ENCODE data around the gene KCNN2. TPM values are rescaled to one million over a fixed set of nuclear protein-coding genes. Genes with fewer than 3 reads are reported as not detected.

Gene KCNN2
- total RNA-seq, 1 donor, result not detected

- Histone ChIP-seq H4K20me1 (ENCODE audit: insufficient read depth, low read length) (no peaks in the 10 kb centered on the region), H3K4me3 (ENCODE audit: insufficient read depth, low read length) (no peak overlapping the region), H3K9me3 (ENCODE audit: low read depth, low read length) (no peaks in the 10 kb centered on the region), H2AFZ (ENCODE audit: low read length) (no peak overlapping the region), H3K27ac (ENCODE audit: low read depth, low read length) (no peak overlapping the region), H3K27me3 (ENCODE audit: insufficient read depth, low read length) (peaks cover 24% of the 10 kb centered on the region), H3K79me2 (ENCODE audit: insufficient read depth, low read length) (no peaks in the 10 kb centered on the region), H3K36me3 (ENCODE audit: insufficient read depth, low read length) (no peaks in the 10 kb centered on the region), H3K4me1 (ENCODE audit: insufficient read depth, low read length) (no peaks in the 10 kb centered on the region), H3K4me2 (ENCODE audit: insufficient read depth, low read length) (no peak overlapping the region)
- DNase-seq (ENCODE audit: insufficient read length, low spot score, missing footprints), result peak; percentile 72
- TF ChIP-seq CTCF (IDR thresholded peaks at IDR 0.05; ENCODE audit: extremely low read depth, low read depth, low read length), result no peak
These were observed 2.0 kb downstream of the KCNN2 start for GRCh38 chr5:114363837-114364236.

- Histone ChIP-seq H3K4me2 (ENCODE audit: insufficient read depth, low read length) (no peak overlapping the region), H3K4me1 (ENCODE audit: insufficient read depth, low read length) (no peaks in the 10 kb centered on the region), H3K27ac (ENCODE audit: low read depth, low read length) (no peak overlapping the region), H3K4me3 (ENCODE audit: insufficient read depth, low read length) (no peak overlapping the region), H2AFZ (ENCODE audit: low read length) (no peak overlapping the region), H3K9me3 (ENCODE audit: low read depth, low read length) (no peaks in the 10 kb centered on the region), H3K27me3 (ENCODE audit: insufficient read depth, low read length) (peaks cover 10% of the 10 kb centered on the region), H4K20me1 (ENCODE audit: insufficient read depth, low read length) (no peaks in the 10 kb centered on the region), H3K36me3 (ENCODE audit: insufficient read depth, low read length) (no peaks in the 10 kb centered on the region), H3K79me2 (ENCODE audit: insufficient read depth, low read length) (no peaks in the 10 kb centered on the region)
- no peak for DNase-seq (ENCODE audit: insufficient read length, low spot score, missing footprints)
- TF ChIP-seq CTCF (IDR thresholded peaks at IDR 0.05; ENCODE audit: extremely low read depth, low read depth, low read length), result no peak
These were observed 5.2 kb downstream of the KCNN2 start for GRCh38 chr5:114367029-114367428.

- TF ChIP-seq CTCF (IDR thresholded peaks at IDR 0.05; ENCODE audit: extremely low read depth, low read depth, low read length), result no peak
- no peak overlapping the region for H3K27ac ChIP-seq (ENCODE audit: low read depth, low read length)
- H3K4me1 ChIP-seq (ENCODE audit: insufficient read depth, low read length), result no peaks in the 10 kb centered on the region
- H2AFZ ChIP-seq (ENCODE audit: low read length), result no peak overlapping the region
- H4K20me1 ChIP-seq (ENCODE audit: insufficient read depth, low read length), result no peaks in the 10 kb centered on the region
- no peak overlapping the region for H3K4me2 ChIP-seq (ENCODE audit: insufficient read depth, low read length)
- no peaks in the 10 kb centered on the region for H3K9me3 ChIP-seq (ENCODE audit: low read depth, low read length)
- DNase-seq (ENCODE audit: insufficient read length, low spot score, missing footprints), result no peak
- no peaks in the 10 kb centered on the region for H3K36me3 ChIP-seq (ENCODE audit: insufficient read depth, low read length)
- no peaks in the 10 kb centered on the region for H3K27me3 ChIP-seq (ENCODE audit: insufficient read depth, low read length)
- H3K79me2 ChIP-seq (ENCODE audit: insufficient read depth, low read length), result no peaks in the 10 kb centered on the region
- no peak overlapping the region for H3K4me3 ChIP-seq (ENCODE audit: insufficient read depth, low read length)
These were observed 8.0 kb downstream of the KCNN2 start for GRCh38 chr5:114369680-114370417.

GRCh38 chr5:114377050-114377844, 15.4 kb downstream of the KCNN2 start:
- H3K4me2 ChIP-seq (ENCODE audit: insufficient read depth, low read length), result no peak overlapping the region
- H3K36me3 ChIP-seq (ENCODE audit: insufficient read depth, low read length), result no peaks in the 10 kb centered on the region
- no peak overlapping the region for H2AFZ ChIP-seq (ENCODE audit: low read length)
- H3K4me3 ChIP-seq (ENCODE audit: insufficient read depth, low read length), result no peak overlapping the region
- no peak for TF ChIP-seq CTCF (IDR thresholded peaks at IDR 0.05; ENCODE audit: extremely low read depth, low read depth, low read length)
- H3K27ac ChIP-seq (ENCODE audit: low read depth, low read length), result no peak overlapping the region
- H3K27me3 ChIP-seq (ENCODE audit: insufficient read depth, low read length), result no peaks in the 10 kb centered on the region
- H3K79me2 ChIP-seq (ENCODE audit: insufficient read depth, low read length), result no peaks in the 10 kb centered on the region
- H3K9me3 ChIP-seq (ENCODE audit: low read depth, low read length), result no peaks in the 10 kb centered on the region
- DNase-seq (ENCODE audit: insufficient read length, low spot score, missing footprints), result no peak
- no peaks in the 10 kb centered on the region for H3K4me1 ChIP-seq (ENCODE audit: insufficient read depth, low read length)
- H4K20me1 ChIP-seq (ENCODE audit: insufficient read depth, low read length), result no peaks in the 10 kb centered on the region
